HG03064 (cell line): ENCODE data around the gene RNU5B-1.
"Not testable (repeated sequence)": the region's sequence is repeated elsewhere in the genome, so short reads cannot be mapped to it uniquely, and the experiment has no call there.

ENCODE experiments used
- ATAC-seq: cut with Tn5 transposase; IDR thresholded peaks from one replicate; pipeline ENCODE4 v1.9.1; 2021; ENCODE audit warnings: low read depth; ENCODE audit not compliant: unreplicated experiment

RNU5B-1 gene

DNA sequence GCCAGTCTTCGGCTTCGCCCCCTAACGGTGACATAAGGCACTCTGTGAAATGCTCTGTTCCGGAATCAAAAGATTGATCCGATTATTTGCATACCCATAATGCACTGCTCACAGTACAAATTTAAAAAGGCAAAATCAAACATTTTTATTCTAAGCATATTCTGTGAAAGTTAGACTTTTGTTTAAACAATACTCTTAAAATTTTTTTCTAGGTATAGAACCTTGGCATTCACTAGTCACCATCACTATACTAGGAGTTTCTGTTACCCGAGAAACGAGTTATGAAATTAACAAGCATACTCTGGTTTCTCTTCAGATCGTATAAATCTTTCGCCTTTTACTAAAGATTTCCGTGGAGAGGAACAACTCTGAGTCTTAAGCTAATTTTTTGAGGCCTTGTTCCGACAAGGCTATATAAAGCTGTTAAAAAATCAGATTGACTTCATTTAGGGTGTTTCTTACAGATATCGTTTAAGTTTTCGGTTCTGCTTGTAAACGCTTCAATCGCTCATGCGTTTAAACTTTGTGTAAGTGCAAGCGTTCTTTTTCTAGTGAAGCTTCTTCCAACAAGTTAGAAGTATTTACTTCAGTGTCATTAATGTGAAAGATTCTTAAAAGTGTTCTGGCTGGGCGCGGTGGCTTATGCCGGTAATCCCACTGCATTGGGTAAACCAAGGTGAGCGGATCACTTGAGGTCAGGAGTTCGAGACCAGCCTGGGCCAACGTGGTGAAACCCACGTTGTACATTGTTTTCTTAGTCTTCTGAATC lies at the start of gene RNU5B-1:
TSS of gene RNU5B-1 (plus strand) at position 297 of the 769 bp plus-strand sequence.
- ATAC-seq, result peak; percentile 58

DNA sequence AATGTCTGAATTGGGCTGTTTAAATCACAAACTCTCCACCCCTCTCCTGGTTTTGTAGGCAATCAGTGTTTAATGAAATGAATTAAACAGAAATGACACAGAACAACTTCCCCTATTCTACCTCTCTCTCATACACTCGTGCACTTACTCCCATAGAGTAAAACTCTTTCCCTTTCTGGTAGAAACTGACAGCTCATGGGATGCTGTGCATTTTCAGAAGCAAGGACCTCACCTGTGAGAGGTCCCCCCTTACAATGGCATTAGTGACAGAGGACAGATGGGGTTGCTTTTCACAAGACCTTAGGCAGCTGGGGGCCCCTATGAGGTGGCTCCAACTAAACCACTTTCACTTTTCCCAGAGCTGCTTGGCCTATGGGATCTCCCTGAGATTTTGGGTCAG lies 49.7 kb upstream of the RNU5B-1 start:
- no peak for ATAC-seq

DNA sequence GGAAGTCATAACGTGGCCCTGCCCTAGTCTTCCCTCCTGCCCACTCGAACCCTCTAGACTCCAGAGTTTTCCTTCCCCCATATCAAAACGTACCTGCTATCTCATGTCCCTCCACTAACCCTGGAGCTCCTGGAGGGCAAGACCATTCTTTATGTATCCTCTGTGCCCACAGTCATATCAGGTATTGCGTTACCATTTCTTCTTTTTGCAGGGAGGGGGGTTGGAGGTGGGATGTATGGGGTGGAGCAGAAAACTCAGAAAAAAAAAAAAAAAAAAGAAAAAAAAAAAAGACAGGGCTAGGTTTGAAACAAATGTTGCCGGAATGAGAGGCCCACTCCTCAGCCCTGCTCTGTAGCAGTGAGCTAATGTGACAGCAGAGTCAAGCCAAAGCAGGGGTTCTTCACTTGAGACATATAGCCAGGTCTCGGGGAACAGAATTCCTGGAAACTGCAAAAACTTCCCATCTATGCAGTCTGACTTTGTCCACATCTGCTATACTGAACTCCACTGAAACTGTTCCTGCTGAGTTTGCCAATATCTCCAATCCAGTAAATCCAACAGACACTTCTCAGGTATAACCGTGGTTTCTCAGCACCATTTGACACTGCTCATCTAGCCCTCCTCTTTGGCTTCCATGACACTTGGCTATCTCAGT lies 48.9 kb upstream of the RNU5B-1 start:
- no peak for ATAC-seq

DNA sequence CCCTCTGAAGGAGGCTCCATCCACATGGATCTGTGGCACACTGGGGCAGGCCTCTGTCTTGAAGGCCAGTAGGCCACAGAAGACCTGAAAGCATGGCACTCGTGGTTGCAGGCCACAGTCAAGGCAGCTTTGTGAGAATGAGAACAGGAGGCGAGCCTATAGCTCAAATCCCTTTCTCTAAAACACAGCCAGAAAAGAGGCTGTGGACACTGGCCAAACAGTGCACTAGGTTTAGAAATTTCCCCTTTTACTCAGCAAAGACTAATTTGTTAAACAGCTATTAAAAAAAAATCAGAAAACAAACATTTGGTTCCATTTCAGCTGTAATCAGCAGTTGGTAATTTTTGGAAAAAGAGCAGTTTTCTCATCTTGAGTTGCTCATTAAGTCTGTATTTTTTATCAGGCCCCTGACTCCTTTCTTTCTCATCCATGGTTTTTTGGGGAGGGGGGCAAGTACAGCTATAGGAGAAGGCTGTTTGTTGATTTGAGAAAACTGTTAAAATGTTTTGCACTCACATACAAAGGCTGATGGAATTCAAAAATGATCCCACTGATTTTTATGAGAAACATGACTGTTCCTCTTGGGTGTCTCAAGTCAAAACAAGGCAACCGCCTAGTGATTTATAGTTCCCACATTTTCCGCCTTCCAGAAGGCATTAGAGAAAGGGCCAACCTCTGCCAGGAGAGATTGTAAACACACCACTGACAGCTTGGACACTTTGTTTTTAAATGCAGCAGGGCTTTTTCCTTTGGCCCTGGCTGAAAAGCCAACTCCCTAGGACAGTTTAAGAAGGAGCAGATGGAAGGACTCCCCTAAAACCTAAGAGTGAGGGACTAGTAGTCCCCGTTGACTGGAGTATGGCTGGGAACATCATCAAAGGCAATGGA lies 45.9 kb upstream of the RNU5B-1 start:
- no peak for ATAC-seq

DNA sequence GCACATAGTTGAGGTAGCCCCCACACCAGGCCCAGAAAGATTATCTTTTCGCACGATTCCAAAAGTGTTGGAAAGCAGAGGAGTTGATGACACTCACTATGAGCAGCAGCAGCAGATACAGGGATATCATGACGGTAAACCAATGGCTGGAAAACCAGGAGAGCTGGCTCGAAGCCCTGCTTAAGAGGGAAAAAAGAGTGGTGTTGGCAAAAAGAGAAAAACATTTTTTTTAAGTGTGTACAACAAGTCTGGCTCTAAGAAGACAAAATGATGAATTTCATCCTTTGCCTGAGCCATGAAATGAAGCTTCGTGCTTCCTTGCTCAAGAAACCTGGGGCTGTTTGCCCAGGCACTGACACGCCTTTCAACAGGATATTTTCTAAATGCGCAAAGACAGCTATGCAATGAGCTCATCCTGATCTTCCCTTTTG lies 45.1 kb upstream of the RNU5B-1 start:
- no peak for ATAC-seq

DNA sequence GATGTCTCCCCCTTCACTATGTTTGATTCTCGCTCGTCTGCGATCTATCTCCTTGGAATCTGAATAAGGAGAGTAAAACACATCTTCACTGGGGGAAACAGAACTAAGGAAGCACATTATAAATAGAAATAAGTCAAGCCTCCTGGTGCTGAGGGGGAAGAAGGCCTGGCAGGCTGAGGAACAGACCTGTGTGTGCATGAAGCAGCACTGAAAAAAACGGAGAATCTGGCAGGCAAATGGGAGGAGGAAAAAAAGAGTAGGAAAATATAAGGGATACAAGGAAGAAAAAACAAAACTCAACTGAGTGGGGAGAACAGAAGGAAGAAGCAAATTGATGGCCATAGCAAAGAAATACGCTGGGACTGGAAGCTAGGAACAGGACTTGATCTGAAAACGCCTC lies 43.5 kb upstream of the RNU5B-1 start:
- ATAC-seq, result no peak

DNA sequence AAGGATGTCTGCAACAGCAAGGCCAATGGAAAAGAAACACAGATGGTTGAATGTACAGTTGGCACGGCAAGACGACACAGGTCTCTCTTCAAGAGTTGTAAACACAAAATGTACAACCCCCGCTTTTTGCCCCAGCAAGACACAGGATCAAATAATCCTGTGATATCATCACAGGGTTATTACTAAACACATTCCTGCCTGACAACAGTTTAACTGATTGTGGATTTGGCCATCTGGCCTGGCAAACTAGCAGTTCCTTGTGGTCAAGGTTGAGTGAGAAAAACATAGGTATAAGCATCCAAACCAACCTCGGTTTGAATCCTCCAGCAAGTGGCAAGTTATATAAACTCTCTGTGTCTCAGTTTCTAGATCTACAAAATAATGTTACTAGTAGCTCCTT lies 41.2 kb upstream of the RNU5B-1 start:
- no peak for ATAC-seq

DNA sequence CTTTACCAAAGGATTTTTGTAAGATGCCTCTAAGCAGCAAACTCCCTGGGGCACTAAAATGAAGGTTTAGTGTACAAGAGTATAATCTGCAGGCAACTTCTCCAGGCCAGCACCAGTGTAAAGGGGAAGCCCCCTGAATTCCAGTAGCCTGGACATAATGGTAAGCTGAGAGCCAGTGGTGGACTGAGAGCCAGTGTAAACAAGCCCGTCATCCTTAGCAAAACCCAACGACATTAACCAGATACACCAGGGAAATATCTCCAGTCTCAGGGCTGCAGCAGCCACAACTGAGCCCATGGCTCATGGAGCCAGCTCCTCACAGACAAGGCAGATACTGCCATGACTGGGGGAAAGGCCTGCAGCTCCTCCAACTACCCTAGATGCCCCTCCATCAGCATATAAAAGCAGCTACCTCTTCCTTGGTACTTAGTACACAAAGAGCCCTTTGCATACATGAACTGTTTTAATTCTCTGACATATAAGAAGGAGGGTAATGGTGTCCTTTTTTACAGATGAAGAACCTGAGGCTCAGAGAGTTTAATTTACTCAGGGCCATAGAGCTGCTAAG lies 39.5 kb upstream of the RNU5B-1 start:
- ATAC-seq, result no peak

DNA sequence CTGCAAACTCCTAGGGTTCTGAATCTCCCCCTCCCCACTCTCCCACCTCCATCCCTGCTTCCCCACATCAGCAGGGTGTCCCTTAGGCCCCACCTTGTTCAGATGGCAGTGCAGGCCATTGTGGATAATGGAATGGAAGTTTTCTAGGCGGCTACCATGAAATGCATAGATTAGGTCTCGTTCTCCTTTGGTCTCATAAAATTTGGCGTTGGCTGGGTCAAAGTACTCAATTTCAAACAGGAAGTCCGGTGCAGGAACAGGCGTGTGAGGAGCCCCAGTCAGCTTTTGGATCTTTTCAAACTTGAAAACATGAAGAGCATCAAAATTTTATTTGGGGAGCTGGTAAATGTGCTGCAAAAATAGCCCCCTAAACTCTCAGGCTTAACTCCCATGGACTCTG lies 38.0 kb upstream of the RNU5B-1 start:
- ATAC-seq, result no peak

DNA sequence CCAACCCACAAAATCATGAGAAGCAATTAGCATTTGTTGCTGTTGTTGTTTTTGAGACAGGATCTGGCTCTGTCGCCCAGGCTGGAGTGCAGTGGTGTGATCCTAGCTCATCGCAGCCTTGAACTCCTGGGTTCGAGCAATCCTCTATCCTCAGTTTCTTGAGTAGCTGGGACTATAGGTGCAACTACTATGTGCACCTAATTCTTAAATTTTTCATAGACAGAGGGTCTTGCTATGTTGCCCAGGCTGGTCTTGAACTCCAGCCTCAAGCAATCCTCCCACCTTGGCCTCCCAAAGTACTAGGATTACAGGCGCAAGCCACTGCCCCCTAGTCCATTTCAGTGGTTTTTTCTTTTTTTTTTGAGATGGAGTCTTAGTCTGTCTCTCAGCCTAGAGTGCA lies 36.1 kb upstream of the RNU5B-1 start:
- ATAC-seq, result no peak

DNA sequence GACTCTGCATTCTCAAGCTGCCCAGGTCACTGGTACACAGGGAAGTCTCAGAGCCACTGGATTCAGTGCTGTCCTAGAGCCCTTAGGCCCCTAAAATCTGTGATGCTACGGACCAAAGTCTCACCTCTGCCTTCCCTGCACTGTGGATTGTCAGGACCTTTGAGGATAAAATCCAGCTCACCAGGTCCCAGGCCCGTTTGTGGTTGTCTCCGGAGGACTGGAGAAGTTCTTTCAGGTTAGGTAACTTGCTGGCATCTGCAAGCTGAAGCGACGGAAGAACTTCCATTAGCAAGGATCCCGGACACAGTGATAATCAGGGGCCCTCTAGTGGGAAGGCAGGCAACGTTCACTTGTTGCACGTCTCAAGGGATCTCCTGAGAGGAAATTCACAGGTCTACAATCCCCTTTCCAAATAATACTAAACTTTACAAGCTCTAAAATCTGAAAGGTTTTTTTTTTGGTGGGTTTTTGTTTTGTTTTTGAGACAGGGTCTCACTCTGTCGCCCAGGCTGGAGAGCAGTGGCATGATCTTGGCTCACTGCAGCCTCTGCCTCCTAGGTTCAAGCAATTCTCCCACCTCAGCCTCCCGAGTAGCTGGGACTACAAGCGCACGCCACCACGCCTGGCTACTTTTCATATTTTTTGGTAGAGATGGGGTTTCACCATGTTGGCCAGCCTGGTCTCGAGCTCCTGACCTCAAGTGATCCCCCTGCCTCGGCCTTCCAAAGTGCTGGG lies 33.5 kb upstream of the RNU5B-1 start:
- not testable (repeated sequence) for ATAC-seq

DNA sequence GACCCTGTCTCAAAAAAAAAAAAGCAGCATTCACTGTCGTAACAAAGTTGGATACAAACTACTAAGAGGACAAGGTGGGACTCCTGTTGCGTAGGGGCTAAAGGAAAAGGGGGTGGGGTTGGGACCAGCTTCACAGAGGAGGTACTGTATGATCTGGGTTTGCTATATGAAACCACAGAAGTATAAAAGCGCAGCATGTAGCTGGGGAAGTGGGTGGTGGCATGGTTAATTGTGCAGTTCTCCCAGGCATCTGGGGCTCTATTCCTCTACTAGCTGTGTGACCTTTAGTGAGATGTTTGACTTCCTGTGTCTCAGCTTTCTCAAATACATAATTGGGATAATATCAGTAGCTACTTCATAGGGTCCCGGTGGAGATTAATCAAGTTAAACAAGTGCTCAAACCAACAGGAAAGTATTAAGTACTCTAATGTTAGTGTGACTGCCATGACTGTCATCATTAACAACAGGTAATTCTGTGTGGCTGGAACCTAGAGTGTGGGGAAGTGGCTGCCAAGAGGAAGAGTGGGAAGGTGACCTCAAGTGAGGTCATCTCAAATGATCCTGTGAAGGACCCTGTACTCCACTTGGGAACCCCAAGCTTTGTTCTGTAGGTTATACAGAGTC lies 29.3 kb upstream of the RNU5B-1 start:
- ATAC-seq, result no peak

DNA sequence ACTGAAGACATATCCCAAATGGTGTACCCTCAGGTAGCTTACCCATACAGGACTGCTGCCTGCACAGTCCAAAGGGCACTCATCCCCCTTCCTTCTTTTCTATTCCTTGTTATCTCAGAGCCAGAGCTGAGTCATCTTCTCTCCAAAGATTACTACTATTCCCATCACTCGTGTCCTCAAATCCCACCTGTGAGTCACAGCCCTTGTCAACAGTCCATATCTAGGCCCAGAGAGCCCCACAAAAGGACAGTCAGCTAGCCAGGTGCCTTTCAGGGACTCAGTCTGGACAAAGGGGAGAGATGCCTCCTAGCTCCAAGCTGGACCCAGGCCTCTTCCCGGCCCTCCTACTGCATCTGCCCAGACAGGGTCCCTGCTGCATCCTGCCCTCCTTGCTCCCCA lies 28.8 kb upstream of the RNU5B-1 start:
- ATAC-seq, result no peak

DNA sequence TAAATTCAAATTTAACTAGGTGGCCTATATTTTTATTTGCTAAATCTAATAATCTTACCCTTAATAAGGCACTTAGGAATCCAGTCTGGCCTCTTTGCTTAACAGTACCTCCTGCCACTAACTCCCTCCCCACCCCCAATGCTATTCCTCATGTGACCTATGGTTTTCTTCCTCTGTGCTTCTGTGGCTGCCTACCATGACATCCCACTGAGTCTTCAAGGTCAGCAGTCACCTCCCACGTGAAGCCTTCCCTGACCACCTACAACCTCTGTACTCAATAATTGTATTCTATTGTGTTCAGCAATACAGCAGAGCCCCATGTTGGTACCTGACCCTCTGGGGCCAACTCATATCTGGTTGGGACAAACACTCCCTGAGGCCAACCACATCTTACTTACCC lies 27.5 kb upstream of the RNU5B-1 start:
- ATAC-seq, result no peak

DNA sequence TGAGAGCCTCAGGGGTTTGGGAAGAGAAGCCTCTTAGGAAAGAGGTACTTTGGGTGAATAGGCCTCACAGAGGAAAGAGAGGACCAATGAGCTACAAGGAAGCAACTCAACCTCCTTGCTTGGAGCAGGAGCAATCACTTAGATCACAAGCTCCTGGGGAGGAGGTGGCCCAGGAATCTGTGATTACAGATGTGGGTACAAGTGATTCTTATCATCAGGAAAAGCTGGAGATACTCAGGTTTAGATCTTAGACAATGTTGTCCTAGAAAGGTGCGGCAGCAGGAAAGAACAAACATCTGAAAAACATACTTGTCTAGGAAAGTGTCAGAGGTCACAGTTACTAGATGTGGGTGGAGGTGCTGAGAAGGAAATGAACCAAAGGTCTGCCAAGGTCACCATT lies 26.0 kb upstream of the RNU5B-1 start:
- no peak for ATAC-seq

DNA sequence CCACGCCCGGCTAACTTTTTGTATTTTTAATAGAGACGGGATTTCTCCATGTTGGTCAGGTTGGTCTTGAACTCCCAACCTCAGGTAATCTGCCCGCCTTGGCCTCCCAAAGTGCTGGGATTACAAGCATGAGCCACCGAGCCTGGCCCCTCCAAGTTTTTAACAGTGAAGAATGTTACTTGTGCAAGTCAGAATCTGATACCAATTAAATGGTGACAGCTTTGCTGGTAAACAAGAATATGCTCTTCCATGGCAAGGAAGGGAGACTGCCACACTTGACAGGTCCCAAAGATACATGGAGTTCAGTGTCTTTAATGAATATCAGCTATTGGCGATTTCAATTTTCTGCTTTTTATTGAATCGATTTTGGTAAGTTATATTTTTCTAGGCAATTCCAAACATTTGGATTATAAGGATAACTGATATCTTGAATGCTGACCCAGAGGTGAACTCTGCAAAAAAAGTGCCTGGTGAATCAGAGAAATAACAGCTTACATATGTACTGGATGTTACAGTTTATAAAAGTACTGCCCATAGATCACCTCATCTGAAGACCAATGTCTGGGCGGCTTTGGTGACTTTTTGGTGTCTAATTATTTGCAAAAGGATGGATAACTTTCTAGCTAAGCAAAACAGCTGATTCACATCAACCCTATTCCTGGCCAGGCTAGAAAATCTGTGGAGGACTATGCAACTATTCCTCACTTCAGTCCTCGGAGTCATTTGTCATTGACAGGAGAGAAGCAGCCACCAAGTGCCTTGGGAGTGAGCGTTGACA lies 19.0 kb upstream of the RNU5B-1 start:
- no peak for ATAC-seq

DNA sequence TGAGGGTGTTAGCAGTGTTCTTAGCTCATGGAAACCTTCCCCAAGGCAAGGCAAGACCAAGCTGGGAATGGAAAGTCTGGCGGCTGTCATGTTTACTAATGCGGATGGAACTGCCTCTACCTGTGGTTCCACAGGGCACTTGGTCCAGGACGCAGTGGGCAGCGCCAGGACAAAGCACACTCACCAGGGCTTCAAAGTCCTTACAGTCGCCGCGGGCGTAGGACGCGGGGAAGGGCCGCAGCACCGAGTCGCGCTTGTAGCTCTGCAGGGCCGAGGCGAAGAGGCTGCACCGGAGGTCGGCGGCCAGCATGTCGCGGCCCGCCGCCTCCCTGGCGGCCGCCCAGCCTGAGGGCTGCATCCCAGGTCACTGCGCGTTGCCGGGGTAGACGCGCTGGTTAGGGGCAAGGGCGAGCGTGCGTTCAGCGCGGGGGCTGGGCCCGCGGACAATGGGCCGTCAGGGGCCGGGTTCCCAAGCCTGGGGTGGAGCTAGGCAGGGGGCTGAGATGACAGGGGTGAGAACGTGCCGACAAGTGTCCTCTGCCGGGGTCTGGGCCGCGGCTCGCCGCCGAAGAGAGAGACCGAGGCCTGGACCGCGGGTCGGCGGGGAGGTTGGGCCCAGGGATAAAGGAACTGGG lies 18.3 kb upstream of the RNU5B-1 start:
- ATAC-seq, result peak; percentile 25

DNA sequence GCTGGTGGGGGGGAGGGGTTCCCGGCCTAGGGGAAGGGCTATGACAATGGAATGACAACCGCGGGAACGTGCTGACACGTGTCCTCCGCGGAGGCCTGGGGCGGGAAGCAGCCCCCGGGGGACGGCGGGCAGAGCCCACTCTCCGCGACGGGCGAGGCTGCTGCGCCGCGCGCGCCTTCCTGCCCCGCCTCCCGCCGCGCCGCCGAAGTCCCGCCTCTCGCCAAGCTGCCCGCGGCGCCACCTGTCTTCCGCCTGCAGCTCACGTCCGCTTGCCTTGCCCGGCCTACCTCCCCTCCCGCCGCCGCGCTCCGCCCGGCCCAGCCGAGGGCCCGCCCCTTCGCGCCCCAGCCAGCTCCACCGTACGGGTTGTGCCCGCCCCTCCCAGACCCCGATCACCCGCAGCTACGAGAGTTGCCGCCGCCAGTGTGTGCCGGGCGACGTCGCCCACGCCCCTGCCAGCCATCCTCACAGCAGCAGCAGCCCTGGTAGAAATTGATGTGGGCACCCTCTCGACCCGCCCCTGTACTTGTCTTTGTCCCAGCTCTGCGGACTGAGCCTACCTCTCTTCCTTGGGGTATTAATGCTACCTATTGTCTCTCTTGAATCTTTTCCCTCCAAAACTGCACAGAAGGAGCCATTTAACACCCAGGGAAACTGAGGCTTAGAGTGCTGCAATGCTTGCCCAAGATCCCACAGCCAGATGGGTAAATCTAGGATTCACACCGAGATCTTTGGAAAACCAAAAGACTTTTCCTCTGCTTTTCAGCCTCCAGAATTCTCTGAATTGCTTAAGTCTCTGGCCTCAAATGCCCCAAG lies 17.6 kb upstream of the RNU5B-1 start, which contains the start of gene PARP16:
TSS of gene PARP16 (minus strand) at position 180 of the 816 bp plus-strand sequence. CDS start 457 bp downstream, outside the sequence.
- ATAC-seq, result peak; percentile 92
